Mucosa of rectum (tissue), 2 donors: Measurements from ENCODE around the gene HOXA3.

Experiments used
- H3K27ac ChIP-seq, 2 donors: one replicate each; pipeline ENCODE4 v1.7.0; 2013; ENCODE audit warnings: inconsistent platforms in 2 of 2, low read depth in 2 of 2, low read length in 2 of 2
- H3K27me3 ChIP-seq, 2 donors: one replicate each; pipeline ENCODE4 v1.7.0; 2013; ENCODE audit warnings: low read length in 2 of 2; ENCODE audit not compliant: control insufficient read depth in 2 of 2, insufficient read depth in 2 of 2
- H3K36me3 ChIP-seq, 2 donors: one replicate each; pipeline ENCODE4 v1.7.0; 2013; ENCODE audit warnings: low read length in 2 of 2; ENCODE audit not compliant: control insufficient read depth in 2 of 2, insufficient read depth in 2 of 2
- H3K4me1 ChIP-seq, 2 donors: one replicate each; pipeline ENCODE4 v1.7.0; 2013; ENCODE audit warnings: low read length in 2 of 2, mild to moderate bottlenecking in 1 of 2; ENCODE audit not compliant: control insufficient read depth in 2 of 2, insufficient read depth in 2 of 2
- H3K4me3 ChIP-seq, 2 donors: one replicate each; pipeline ENCODE4 v1.7.0; 2013; ENCODE audit warnings: low read length in 2 of 2
- H3K9ac ChIP-seq, 2 donors: one replicate each; pipeline ENCODE4 v1.7.0; 2013; ENCODE audit warnings: low read length in 2 of 2, low read depth in 1 of 2, mild to moderate bottlenecking in 1 of 2
- H3K9me3 ChIP-seq, 2 donors: one replicate each; pipeline ENCODE4 v1.7.0; 2013; ENCODE audit warnings: low read length in 2 of 2; ENCODE audit not compliant: control insufficient read depth in 2 of 2
- donor health status: healthy.
- donor health status: Normal muscosa, but diverticular disease.

HOXA3 gene

GRCh38 chr7:27094304-27095049, 57.9 kb downstream of the HOXA3 start:
- Histone ChIP-seq H3K27me3 (no peaks in the 10 kb centered on the region), H3K36me3 (peaks cover 0 to 3% of the 10 kb centered on the region in 2 donors), H3K4me3 (peak overlapping the region in 1 of 2 donors; percentile 1), H3K9me3 (no peaks in the 10 kb centered on the region), H3K4me1 (peaks cover 22 to 28% of the 10 kb centered on the region in 2 donors), H3K27ac (no peak overlapping the region), H3K9ac (no peak overlapping the region)

DNA sequence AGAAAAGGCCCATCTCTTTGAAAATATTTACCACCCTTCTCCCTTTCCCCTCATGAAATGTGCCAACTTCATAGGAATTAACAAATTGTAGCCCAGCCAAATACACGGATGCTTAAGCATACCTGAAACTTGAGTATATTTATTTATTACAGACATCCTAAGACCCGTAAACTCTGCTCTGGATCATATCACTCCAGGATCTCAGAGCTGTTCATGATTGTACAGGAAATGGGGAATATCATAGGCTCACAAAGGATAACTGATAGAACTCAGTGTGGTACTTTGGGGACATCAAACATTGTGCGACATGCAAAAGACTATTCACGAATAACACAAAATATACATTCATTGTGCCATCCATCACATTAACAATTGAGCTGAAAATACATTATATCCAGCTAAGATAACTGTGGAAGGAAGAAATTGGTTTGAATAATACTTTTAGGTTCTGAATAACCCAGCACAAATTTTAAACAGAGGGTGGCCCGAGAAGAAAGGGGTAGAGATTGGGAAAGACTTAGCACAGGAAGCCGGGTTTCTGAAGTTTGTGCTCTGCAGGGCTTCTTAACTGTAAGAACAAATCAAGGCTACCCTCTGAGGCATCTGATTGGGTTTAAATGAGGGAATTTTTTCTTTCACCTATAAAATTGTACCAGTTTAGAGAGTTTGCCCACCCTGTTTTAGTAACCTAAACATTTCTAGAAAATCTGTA, 59.0 kb downstream of the HOXA3 start:
- H3K27ac ChIP-seq: no peak overlapping the region
- no peak overlapping the region for H3K9ac ChIP-seq
- H3K36me3 ChIP-seq: no peaks in the 10 kb centered on the region
- no peak overlapping the region for H3K4me3 ChIP-seq
- peaks cover 0 to 5% of the 10 kb centered on the region in 2 donors for H3K27me3 ChIP-seq
- no peaks in the 10 kb centered on the region for H3K9me3 ChIP-seq
- peaks cover 19 to 20% of the 10 kb centered on the region in 2 donors for H3K4me1 ChIP-seq

- peaks cover 0 to 5% of the 10 kb centered on the region in 2 donors for H3K27me3 ChIP-seq
- H3K36me3 ChIP-seq: no peaks in the 10 kb centered on the region
- H3K4me1 ChIP-seq: peaks cover 14 to 15% of the 10 kb centered on the region in 2 donors
- H3K4me3 ChIP-seq: no peak overlapping the region
- no peak overlapping the region for H3K9ac ChIP-seq
- no peak overlapping the region for H3K27ac ChIP-seq
- H3K9me3 ChIP-seq: no peaks in the 10 kb centered on the region
Observed at GRCh38 chr7:27092819-27093110, 59.6 kb downstream of the HOXA3 start.

DNA sequence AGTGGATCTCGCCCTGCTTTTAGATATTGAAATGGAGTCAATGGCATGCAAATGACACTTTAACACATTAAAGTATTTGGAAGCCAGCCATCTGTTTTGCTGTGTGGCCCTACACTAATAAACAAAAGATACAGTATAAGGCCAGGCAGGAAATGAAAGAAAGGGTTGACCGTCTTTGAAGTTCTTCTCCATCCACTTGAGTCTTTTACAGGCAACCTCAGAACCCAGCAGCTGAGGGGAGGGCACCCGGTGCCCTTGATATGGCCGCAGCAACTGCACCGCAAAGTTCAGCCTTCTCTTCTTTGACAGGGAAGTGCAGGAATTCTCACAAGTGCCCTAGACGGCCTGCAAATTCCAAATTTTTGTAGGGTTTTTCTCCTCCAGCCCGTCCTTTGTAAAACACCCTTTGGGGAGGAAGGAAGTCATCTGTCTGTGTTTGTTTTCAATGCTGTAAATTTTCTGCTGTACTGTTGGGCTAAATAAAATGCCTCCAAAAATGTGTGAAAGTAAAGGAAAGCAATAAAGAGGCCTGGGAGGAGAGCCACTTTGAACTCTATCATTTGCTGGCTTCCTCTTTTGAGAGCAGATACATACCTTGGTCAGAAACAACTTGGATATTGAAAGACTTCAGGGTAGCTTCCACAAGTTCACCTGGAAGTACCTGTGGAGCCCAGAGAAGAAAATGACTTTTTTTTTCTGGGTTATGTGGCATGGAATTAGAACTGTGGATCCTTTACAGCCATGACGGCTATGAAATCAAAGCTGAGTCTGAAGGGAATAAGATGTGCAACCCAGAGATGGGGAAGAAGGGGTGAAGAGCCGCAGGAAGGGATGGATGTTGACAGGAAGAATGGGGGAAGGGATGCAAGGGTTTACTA, 60.2 kb downstream of the HOXA3 start:
- Histone ChIP-seq H3K4me3 (no peak overlapping the region), H3K27me3 (peaks cover 0 to 5% of the 10 kb centered on the region in 2 donors), H3K4me1 (peaks cover 9 to 10% of the 10 kb centered on the region in 2 donors), H3K9me3 (no peaks in the 10 kb centered on the region), H3K36me3 (no peaks in the 10 kb centered on the region), H3K9ac (no peak overlapping the region), H3K27ac (no peak overlapping the region)

DNA sequence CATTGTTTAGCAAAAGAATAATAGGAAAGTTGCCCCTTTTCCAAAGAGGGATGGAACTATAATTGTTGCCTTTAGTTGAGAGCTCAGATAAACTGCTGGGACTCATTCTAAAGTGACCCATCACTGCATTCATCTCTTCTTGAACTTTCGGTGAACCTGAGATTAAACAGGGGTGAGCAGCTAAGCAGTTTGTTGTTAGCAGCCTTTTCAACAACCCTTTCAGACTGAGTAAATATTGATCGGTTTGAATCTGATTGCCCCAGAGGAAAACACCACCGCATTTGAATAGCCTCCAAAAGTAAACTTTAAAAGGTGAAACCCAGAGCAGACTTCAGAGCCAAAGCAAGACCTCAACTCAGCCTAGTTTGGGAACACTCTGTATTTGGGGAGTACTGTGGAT, 61.3 kb downstream of the HOXA3 start:
- no peak overlapping the region for H3K4me3 ChIP-seq
- H3K27ac ChIP-seq: no peak overlapping the region
- no peak overlapping the region for H3K9ac ChIP-seq
- no peaks in the 10 kb centered on the region for H3K36me3 ChIP-seq
- H3K9me3 ChIP-seq: no peaks in the 10 kb centered on the region
- H3K4me1 ChIP-seq: peaks cover 6 to 7% of the 10 kb centered on the region in 2 donors
- H3K27me3 ChIP-seq: peaks cover 0 to 5% of the 10 kb centered on the region in 2 donors

DNA sequence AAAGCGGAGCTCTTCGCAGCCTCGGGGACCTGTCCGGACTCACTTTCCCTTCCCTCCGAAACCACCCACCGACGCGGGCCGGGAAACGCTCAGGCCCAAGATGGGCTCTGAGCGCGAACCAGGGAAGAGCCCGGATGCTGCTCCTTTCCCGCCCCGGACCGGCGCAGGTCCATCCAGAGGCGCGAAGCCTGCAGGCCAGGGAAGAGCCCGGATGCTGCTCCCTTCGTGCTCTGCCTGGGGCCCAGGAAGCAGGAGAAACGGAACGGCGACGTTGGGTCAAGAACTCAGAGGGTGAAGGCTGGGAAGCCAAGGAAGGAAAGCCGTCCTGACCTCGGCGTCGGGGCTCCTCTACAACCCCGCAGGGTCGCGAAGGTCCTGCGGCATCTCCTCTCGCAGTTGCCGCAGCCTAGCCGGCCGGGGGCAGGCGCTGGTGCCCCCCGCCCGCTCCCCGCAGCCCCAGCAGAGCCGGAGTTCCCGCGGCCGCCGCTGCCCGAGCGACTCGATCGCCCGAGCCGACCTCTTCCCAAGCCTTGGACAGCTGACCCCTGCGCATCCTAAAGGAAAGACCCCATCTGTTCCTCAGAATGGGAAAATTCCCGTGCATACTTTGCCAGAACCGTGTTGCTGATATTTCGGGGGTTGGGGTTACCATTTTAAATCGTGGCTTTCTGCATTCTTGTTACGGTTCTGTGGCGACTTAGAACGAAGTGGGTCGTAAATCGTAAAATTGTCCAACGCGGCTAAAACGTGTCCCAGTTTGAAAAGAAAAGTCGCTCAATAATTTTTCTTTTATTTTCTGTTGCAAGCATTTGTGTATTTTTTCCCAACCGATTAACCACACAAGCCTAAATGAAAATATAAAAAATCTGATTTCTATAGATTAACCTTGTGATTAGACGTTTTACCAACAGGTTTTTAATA, 64.1 kb downstream of the HOXA3 start:
- H3K9me3 ChIP-seq: no peaks in the 10 kb centered on the region
- peaks cover 0 to 5% of the 10 kb centered on the region in 2 donors for H3K27me3 ChIP-seq
- H3K36me3 ChIP-seq: no peaks in the 10 kb centered on the region
- no peak overlapping the region for H3K27ac ChIP-seq
- no peak overlapping the region for H3K4me3 ChIP-seq
- H3K9ac ChIP-seq: no peak overlapping the region
- H3K4me1 ChIP-seq: no peaks in the 10 kb centered on the region

- Histone ChIP-seq H3K4me1 (peaks cover 0 to 2% of the 10 kb centered on the region in 2 donors), H3K9ac (no peak overlapping the region), H3K27me3 (no peaks in the 10 kb centered on the region), H3K27ac (no peak overlapping the region), H3K9me3 (no peaks in the 10 kb centered on the region), H3K4me3 (no peak overlapping the region), H3K36me3 (no peaks in the 10 kb centered on the region)
Observed at GRCh38 chr7:27083646-27084045, 68.7 kb downstream of the HOXA3 start.

- Histone ChIP-seq H3K9me3 (no peaks in the 10 kb centered on the region), H3K4me1 (peaks cover 0 to 2% of the 10 kb centered on the region in 2 donors), H3K4me3 (no peak overlapping the region), H3K27me3 (no peaks in the 10 kb centered on the region), H3K9ac (no peak overlapping the region), H3K36me3 (no peaks in the 10 kb centered on the region), H3K27ac (no peak overlapping the region)
Observed at GRCh38 chr7:27082171-27082570, 70.2 kb downstream of the HOXA3 start.

DNA sequence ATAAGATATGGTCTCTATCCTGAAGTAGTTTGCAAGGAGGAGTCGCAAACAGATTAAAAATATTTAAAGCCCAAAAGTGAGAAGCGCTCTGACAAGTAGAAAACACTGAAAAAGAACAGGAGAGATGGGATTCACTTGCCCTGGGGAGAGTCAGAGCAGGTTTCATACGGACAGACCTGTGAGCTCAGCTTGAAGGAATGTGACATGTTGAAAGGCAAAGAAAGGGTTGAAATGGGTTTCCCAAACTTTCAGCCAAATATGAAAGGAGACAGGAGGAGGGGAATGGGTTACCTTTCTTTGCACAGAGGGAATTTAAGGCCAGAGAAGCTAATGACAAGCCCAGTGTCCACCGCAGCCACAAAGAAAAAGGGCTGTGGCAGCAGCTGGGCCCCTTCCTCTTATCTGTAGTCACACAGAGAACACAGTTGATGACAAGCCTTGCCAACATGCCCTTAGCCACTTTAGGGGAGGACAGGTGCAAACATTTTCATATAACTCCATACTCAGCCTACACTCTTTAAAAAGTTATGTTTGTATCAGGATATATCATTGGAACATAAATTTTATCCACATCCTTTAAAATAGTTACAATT, 71.4 kb downstream of the HOXA3 start:
- Histone ChIP-seq H3K4me3 (no peak overlapping the region), H3K9me3 (no peaks in the 10 kb centered on the region), H3K9ac (no peak overlapping the region), H3K27ac (no peak overlapping the region), H3K4me1 (peaks cover 0 to 2% of the 10 kb centered on the region in 2 donors), H3K27me3 (no peaks in the 10 kb centered on the region), H3K36me3 (no peaks in the 10 kb centered on the region)
